Hepatic stellate cell (primary cell): Measurements from ENCODE around the gene PLEKHG1.

Experiments
- DNase-seq: peaks from one replicate; pipeline ENCODE4 v3.0.0; 2011; ENCODE audit warnings: low spot score

The PLEKHG1 gene

DNA sequence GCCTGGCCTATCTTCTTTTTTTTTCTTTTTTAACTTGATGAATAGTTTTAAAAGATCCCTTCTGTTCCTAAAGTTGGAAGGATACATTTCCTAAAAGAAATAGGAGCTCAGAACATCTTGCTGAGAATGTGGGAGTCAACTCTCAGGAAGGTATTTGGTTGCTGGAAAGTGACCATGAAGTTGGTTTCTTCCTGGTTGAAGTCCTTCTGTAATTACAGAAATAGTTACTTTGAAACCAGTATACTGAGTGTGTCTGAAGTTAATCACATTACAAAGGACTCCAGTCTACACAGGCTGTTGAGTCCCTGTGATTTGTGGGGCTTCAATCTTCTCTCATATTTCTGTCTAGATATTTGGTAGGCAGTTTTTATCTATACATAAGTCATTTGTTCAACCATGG is 9.8 kb upstream of the PLEKHG1 start:
- DNase-seq, result no peak

DNA sequence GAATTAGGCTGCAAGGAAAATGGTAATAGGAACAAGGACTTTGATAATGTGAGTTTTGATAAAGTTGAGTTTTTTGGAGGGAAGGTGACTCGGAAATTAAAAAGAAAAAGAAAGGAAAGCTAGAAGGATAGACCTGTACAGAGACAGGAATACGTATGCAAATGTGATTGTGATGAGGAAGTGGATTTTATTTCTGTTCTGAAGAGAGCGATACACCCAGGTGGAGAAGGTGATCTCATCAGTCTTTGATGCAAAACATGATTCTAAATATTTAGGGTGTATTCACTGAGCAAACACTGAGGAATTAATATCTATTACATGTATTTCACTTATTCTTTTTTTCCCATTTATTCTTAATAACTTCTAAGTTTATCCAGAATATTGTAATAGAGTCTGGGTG is 9.2 kb upstream of the PLEKHG1 start:
- DNase-seq, result no peak

DNA sequence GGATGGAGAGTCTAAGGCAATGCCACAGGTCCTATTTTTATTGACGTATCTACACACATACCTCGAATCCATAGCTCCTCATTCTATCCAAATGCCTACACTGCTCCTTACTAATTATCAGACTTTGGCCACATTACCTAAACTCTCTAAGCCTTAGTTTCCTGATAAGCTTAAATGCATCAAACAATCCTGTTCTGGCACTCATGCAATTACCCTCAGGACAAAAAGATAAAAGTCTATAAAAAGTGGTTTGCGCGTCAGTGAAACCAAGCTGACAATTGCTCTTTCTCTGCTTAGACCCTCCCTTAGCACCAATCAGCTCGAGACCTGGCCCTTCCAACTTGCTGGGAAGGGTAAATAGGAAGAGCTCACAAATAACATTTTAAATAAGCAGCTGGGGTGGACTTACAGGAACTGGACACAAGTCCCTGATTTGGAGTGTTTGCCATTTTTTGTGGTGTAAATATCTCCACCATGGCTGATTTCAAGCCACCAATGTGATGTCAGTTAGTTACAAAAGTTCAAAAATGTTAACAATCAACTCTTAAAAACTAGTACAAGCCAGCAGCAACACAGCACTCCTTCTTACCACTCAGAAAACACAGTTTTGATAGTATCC is 7.2 kb upstream of the PLEKHG1 start:
- DNase-seq, result no peak

DNA sequence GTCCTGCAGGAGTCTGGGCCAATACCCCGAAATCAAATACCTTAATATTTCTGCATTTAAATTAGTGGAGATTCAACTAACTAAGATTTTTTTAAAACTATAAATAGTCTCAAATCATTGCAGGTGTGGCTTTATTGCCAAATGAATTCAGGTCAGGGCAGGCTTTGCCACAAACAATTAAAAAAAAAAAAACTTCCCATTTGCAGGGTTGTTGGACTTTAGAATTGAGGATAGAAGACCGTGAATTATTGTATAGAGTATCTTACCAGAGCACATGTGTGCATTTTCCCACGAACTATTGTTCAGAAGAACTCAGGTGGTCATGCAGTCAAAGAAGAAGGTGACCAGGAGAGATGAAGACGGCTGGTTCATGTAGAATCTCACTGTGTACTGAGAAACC is 6.6 kb upstream of the PLEKHG1 start:
- DNase-seq, result no peak

DNA sequence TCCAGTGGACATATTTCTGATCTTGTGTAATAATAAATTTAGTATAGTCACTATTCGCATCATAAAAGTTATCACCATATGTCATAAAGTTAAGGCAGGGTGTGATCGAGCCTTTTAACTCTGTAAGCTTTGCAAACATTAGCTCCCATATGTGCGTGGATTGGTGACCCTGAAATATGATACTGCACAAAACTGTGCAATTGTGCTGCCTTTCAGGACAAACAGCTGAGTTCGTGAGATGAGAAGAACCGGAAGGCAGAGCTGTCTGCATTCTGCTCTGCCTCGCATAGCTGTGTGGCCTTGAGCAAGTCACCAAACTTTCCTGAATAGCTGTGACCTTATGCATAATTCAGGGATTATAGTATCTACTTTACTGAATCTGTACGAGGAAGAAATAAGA is 3.2 kb upstream of the PLEKHG1 start:
- no peak for DNase-seq

DNA sequence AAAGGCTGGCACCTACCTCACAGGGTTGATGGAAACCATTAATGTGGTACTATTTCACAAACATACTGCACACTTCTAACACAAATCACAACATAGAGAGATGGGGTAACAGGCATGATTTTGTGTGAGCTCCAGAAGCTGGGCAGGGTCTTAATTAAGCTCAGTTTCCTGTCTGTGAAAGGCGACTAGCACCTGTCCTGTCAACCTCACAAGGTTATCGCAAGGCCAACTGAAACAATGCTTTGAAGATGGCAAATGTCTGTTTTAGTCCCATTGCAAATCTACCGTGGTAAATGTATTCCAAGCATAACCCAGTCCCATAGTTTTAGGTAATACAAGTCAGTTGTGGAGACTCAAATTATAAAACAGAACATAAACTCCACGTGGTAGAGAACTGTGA is 1.3 kb upstream of the PLEKHG1 start:
- no peak for DNase-seq

DNA sequence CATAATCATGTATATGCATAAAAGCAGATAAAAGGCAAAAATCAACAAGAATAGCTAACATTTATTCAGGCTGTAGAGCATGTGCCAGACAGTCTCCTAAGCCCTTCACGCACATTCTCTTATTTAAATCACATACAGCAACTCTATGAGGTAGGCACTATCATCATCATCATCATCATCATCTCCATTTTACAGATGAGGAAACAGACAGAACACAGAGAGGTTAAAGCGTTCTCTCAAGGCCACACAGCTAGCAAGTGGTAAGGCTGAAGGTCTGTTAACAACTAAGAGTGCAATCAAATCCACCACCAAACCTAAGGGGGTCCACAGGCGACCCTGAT is 857 bp upstream of the PLEKHG1 start:
- no peak for DNase-seq

DNA sequence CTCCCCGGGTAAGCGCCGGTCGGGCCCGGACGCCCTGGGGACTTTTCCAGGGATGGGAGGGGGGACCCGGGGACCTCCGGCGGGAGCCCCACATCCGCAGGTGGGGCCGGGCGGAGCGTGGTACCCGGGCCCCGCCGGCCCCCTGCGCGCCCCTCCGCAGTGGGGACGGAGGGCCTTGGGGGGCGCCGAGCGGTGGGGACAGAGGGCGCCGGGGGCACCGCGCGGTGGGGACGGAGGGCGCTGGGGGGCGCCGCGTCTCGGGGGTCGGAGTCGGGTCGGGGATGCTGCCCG is 270 bp downstream of the PLEKHG1 start:
- no peak for DNase-seq

DNA sequence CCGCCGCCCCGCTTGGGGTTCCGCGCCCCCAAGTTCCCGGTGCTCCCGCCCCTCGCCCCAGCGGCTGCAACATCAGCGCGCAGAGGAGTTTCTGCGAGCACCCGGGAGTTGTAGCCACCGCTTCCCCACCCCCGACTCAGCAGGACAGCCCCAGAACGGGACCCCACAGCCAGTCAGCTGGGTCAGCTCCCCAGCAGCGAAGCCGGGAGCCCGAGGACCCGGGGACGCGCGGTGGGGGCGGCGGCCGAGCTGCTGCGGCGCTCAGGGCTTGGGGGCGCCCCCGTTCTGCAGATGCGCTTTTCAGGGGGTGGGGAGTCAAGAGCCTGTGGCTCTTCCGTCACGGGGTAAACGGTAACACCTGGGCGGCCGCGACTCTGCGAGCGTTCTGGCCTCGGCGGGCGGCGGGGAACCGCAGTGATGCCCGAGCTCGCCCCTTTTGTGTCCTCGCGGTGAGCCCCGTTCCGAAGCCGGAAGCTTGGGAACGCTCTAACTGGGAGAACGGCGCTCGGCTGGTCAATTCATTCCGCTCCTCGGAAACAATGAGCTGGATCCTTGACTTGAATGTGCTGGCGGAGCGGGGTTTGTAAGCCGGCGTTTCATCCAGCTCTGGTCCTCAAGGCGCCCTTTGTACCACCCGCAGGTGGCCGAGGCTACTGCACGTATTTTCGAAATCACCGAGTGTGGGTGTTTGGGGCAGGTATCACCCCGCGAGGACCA is 774 bp downstream of the PLEKHG1 start:
- DNase-seq, result peak; percentile 47

DNA sequence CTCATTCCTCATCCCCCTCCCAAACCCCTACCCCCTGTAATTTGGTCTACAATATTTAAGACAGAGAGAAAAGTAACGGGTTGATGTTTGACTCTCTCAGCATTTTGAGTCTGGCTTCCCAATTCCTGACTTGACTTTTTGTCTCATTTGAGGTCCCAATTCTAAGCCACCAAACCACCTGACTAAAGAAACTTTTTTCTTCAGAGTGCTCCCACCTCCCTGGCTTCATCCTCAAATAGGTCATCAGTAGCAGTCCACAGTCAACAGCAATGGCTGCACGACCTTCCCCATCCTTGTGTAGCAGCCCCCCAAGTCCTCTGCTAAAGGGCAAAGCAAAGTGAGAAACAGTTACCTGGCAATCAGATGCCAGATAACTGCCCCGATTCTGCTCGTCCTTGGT is 1.8 kb downstream of the PLEKHG1 start:
- no peak for DNase-seq

DNA sequence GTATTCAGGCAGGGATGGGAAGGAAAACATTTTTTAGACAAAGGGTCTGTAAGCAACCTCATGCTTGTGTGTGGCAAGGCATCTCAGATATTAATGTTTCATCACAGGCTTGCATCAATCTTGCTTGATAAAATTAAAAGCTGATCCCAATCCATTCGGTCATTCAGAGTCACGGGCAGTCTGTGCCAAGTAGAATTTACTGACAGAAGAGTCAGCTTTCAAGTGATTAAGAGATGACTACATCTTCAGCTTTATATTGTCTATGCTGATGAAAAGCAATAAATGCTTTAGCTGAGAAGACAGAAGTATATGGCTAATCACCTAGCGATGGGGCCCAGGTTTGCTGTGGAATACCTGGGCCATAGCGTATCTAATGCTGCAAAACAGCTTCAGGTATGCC is 3.5 kb downstream of the PLEKHG1 start:
- DNase-seq, result no peak

DNA sequence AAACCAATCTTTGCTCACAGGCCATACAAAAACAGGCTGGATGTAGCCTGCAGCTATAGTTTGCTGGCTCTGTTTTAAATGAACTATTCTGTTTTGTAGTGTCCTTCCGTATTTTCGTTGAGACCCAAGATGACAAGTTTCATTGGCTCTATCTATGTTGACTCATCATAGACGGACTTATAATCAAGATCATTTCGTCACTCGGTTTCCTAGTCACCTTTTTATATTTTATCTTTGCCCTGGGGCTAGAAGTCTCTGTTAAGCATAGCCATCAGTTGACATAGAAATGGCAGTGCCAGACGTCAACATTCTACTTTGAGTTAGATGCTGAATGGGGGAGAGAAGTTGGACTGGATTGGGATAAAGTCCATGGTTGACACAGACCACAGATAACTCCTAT is 4.8 kb downstream of the PLEKHG1 start:
- DNase-seq, result no peak

DNA sequence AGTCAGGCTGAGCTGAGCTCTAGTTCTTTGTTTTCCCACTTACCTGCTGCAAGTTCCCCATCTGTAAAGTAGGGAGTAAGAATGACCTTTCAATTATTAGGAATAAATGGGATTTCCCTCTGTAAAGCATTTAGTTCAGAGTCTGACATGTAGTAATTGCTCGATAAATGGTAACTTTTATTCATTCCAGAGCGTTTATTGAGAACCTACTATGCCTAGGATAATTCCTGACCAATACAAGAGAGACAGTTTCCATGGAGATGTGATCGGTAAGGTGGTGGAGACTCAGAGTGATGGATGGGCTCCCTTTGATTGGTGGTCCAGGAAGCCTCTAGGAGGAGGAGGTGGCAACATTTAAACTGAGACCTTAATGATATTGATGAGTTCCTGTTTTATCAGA is 5.6 kb downstream of the PLEKHG1 start:
- no peak for DNase-seq

DNA sequence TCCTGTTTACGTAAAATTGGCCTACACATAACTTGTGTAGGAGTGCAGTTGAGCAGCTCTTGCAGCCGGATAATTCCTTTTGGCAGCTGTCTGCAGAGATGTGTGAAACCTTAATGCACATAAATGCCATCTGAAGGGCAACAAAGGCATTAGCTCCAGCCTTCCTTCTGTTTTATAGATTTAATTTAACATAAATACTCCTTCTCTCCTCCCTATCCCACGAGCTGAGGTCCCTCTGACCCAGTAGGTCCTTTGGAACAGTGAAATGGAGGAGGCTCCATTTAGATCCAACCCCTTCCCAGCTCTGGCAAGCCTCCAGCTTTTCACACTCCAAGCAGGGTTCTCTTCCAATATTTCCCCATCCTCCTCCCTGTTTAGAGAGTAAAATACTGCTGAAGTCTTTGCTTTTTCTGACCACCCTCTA is 6.5 kb downstream of the PLEKHG1 start:
- no peak for DNase-seq

DNA sequence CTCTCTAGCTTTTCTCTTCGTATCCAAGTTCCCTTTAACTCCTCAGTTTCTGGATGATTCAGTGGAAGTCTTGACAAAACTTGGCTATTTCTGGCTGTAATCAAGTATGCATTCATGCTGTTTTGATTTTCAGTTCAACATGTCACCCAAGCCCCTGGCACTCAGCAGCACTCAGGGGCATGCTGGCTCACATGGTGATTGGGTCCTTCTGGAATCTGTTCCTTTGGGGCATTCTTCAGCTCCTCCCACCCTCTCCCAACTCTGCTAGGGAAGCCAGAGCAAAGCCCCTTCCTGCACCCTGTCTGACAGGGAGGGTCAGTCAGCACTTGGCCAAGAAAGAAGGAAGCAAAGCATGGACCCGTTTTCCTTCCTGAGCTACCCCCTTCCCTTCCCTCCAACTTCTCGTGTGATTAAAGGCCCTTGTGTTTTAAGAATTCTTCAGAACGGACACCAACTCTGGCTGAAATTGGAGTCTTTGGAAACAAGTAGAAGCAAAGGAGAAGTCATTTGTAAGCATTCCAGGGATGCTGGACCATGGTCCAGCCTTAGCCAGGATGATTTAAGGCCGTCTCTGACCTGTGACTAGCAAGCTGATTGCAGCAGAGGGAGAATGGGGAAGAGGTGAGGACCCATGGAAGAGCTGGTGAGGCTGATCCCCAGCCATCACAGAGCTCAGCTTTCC is 7.1 kb downstream of the PLEKHG1 start:
- DNase-seq, result no peak

DNA sequence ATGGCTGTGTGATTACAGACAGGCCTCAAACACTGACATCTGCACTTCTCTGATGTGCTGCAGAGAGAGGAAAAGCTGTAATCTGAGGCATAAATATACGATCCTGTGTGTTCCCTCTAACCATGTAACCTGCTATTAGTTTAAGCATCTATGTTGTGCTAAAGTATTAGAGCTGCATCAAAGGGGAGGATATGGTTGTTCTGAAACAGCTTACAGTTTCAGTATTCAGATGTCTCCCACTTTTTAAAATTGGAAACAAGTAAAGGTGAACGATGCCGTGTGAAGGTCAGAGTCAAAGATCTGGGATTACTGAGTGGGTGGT is 7.6 kb downstream of the PLEKHG1 start:
- no peak for DNase-seq

DNA sequence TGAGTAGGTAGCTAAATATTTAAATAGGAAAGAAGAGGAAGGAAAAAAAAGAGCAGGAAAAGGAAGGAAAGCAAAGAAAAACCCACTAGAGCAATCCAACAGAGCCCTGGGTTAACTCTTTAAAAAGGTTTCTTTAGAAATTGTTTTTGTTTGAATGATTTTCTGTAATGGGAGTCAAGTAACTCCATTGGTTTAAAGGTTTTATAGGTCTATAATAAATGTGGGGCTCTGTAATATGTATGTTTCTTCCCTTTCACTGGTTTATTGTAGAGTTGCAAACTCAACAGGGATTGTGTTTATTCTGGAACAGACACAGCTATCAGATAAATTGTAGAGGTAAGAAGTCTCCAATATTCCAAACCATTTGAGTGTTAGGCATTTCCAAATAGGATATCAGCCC is 10.9 kb downstream of the PLEKHG1 start:
- no peak for DNase-seq

DNA sequence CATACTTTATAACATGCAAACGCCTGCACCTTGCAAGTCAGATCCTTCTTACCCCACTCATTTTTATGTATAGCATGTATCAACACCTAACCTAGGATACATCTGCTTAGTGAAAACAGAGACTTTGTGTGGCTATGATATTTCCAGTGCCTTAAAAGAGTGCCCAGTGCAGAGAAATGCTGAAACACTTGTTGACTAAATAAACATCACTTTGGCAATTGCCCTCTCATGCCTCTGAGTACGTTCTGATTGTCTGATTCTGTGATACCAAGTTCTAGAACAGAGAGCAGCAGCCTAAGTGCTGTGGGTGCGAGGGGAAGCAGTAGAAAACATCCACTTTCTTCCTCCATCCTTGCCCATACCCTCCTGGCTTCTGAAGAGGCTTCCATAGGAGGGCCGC is 13.6 kb downstream of the PLEKHG1 start:
- no peak for DNase-seq

DNA sequence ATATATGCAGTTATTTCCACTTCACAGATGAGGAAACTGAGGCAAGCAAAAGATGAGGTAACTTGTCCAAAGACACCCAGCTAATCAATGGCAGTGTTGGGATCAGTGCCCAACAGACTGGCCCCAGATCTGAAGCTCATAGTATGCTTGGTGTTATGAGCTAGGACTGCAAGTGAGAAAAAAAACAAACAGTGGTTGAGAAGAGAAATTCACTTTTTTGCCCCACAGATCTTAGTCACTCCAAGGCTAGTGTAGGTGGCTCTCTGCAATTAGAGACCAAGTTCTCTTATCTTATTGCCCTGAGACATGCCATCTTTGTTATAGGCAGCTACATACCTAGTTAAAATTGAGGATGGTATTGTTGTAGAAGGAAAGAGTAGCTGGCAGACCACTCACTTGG is 16.3 kb downstream of the PLEKHG1 start:
- DNase-seq, result no peak

DNA sequence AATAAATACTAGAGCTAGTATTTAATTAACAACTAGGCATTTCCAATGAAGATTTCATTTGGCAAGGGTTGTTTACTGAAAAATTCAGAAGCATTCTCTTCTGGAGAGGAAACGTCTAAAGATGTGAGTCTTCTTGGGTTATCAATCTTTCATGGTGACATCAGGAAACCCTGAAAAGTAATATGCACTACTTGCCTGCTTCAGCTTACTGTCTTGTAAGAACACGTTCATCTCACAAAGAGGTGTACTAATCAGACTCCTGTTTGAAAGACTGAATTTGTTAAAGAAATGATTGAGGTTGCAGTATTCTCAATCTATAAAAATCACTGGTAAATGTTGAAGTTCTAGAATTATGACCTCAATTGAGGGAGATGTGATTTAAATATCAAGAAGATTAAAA is 16.9 kb downstream of the PLEKHG1 start:
- DNase-seq, result no peak

DNA sequence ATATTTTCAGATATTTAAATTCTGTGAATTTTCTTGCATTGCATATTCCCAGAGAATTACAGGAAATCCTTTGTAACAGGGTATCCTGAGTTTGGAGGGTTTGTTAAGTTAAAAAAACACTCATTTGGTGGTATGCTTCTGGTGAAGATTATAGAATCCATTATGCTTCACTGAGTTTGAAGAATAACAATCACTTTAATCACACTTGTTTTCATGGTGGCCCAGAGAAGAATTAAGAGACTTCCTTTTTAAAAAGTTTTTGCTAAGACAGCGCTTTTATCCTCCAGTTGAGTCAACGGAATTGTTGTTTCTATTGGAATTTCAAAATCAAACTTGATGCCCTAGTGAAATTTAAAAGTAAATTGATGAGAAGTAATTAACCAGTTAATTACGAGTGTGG is 17.4 kb downstream of the PLEKHG1 start:
- no peak for DNase-seq

DNA sequence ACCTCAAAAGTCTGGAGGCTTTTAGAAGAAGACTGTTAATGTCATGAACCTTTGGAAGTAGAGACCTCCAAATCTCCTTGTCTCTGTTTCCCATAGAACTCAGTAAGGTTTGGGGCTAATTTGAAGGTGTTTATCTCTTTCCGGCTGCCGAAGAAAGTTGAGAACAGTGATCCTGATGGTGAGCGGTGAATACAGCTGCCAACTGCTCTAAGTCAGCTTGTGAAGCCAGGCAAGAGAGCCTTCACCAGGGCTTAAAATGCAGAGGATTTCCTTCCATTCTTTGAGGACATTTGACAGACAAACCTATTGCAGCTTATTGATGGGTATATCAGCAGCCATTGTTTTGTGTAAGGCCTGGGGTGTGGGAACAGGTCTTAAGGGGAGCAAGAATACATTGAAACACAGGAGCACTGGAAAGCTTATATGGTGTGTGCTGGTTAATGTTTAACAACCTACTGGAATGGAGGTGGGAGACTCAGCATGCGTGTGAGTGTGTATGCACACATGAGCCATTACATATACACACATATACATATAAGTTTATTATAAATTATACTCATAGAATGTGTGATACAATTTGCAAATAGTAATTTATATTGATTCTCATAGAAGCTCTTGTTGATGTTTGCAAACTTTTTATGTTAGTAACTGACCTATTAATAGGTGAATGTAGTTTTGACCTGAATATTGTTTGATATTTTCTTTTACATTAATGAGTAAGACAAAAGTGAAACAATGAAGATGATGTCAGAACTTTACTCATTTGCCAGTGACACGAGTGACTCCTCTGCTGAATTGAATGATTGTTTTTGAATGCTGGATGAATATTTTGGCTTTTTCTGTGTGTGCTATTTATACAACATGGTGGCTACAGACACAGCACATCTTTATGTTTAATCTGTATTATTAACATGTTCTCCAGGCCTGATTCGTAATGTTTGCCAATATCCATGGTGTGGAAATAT is 18.1 kb downstream of the PLEKHG1 start:
- DNase-seq, result no peak

DNA sequence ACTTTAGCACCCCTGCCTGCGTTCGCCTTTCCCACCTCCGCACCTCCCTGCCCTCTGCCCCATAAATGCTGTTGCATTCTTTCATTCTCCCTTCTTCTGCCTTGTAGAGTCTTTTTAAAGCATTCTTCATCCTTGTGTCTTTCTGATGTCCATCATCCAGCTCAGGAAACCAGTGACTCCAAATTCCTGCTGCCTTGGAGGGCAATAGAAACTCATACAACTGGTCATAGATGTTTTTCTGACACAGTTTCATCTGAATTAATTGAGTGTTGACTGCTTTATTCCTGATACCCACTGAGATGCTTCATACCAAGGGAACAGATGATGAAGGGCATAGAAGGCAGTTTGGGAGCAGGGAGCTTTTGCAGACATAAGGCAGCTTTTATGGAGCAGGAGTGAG is 19.6 kb downstream of the PLEKHG1 start:
- DNase-seq, result no peak
